LNCaP clone FGC (cell line): Measurements from ENCODE around the gene FA2H.
"Not testable (repeated sequence)": the region's sequence is repeated elsewhere in the genome, so short reads cannot be mapped to it uniquely, and the experiment has no call there.

Experiments
- DNase-seq: peaks from one replicate; pipeline ENCODE4 v3.0.0-alpha.2; 2011; ENCODE audit warnings: low read depth
- H3K4me3 ChIP-seq: 2 replicates; pipeline ENCODE4 v1.5.1; 2011; ENCODE audit warnings: mild to moderate bottlenecking, low read depth, low read length, control low read depth
- CTCF ChIP-seq: IDR thresholded peaks from 2 replicates; pipeline ENCODE4 v1.5.1; 2012; ENCODE audit warnings: mild to moderate bottlenecking; ENCODE audit not compliant: control insufficient read depth, insufficient read depth; ENCODE audit errors: extremely low read depth

Gene FA2H

GRCh38 chr16:74774223-74775139 lies at the start of gene FA2H:
TSS of gene FA2H (minus strand) at chr16:74774820. CDS start at chr16:74774755, 65 bp downstream.
- peak; percentile 44 for TF ChIP-seq CTCF
- peak within 1 kb of the TSS; percentile 54 for H3K4me3 ChIP-seq
- peak; percentile 44 for DNase-seq

- no peak for DNase-seq
- peak; percentile 28 for TF ChIP-seq CTCF
Measured at GRCh38 chr16:74817851-74818250, 43.2 kb upstream of the FA2H start.

GRCh38 chr16:74813109-74813641 lies 38.6 kb upstream of the FA2H start:
- peak; percentile 41 for DNase-seq
- H3K4me3 ChIP-seq: no peak overlapping the region
- TF ChIP-seq CTCF: peak; percentile 96

More at GRCh38 chr16:74817851-74818250, 43.2 kb upstream of the FA2H start:
- H3K4me3 ChIP-seq: no peak overlapping the region

- peak; percentile 14 for DNase-seq
- no peak for TF ChIP-seq CTCF
Measured at GRCh38 chr16:74811911-74812310, 37.3 kb upstream of the FA2H start.

GRCh38 chr16:74811216-74811615 lies 36.6 kb upstream of the FA2H start:
- DNase-seq, H3K4me3 ChIP-seq: not testable (repeated sequence)

More at GRCh38 chr16:74811911-74812310, 37.3 kb upstream of the FA2H start:
- no peak overlapping the region for H3K4me3 ChIP-seq

GRCh38 chr16:74807052-74807646 lies 32.5 kb upstream of the FA2H start:
- no peak for DNase-seq
- no peak for TF ChIP-seq CTCF
- H3K4me3 ChIP-seq: no peak overlapping the region

GRCh38 chr16:74800216-74800871 lies 25.7 kb upstream of the FA2H start:
- no peak for DNase-seq
- no peak overlapping the region for H3K4me3 ChIP-seq
- TF ChIP-seq CTCF: no peak
